KMS-11 (cell line): ENCODE data around the gene CCL13.

Experiments used
- H2AFZ ChIP-seq: fragments of 200-600 bp; sonication (generic); 2 replicates; pipeline ENCODE4 v1.6.1; 2016; ENCODE audit warnings: antibody characterized with exemption, mixed run types, low read depth
- H3K27ac ChIP-seq: fragments of 200-600 bp; sonication (generic); 2 replicates; pipeline ENCODE4 v1.6.1; 2016; ENCODE audit warnings: mild to moderate bottlenecking, mixed run types
- H3K27me3 ChIP-seq: fragments of 200-600 bp; sonication (generic); 2 replicates; pipeline ENCODE4 v1.6.1; 2017; ENCODE audit warnings: mild to moderate bottlenecking, low read depth, mixed run types, moderate library complexity; ENCODE audit not compliant: insufficient read depth
- H3K36me3 ChIP-seq: fragments of 200-600 bp; sonication (generic); 2 replicates; pipeline ENCODE4 v1.6.1; 2017; ENCODE audit warnings: mild to moderate bottlenecking, mixed run types; ENCODE audit not compliant: insufficient read depth
- H3K4me1 ChIP-seq: fragments of 200-600 bp; sonication (generic); 2 replicates; pipeline ENCODE4 v1.6.1; 2016; ENCODE audit warnings: mild to moderate bottlenecking, low read depth, mixed run types; ENCODE audit not compliant: poor library complexity, severe bottlenecking
- H3K4me2 ChIP-seq: fragments of 200-600 bp; sonication (generic); 2 replicates; pipeline ENCODE4 v1.7.0; 2016; ENCODE audit warnings: mild to moderate bottlenecking, mixed run types
- H3K4me3 ChIP-seq: fragments of 200-600 bp; sonication (generic); IDR thresholded peaks from 2 replicates; pipeline ENCODE4 v1.6.1; 2017; ENCODE audit warnings: low read depth, low read length, mixed read lengths; ENCODE audit not compliant: insufficient read depth
- H3K79me2 ChIP-seq: fragments of 200-600 bp; sonication (generic); 2 replicates; pipeline ENCODE4 v1.6.1; 2016; ENCODE audit warnings: low read depth, mixed run types; ENCODE audit not compliant: insufficient read depth
- H3K9ac ChIP-seq: fragments of 200-600 bp; sonication (generic); 2 replicates; pipeline ENCODE4 v1.6.1; 2016; ENCODE audit warnings: mild to moderate bottlenecking, mixed run types
- H4K20me1 ChIP-seq: fragments of 200-600 bp; sonication (generic); 2 replicates; pipeline ENCODE4 v1.6.1; 2016; ENCODE audit warnings: mild to moderate bottlenecking, mixed run types; ENCODE audit not compliant: insufficient read depth
- TF ChIP-seq, protein P1 (sequence below): fragments of 200-600 bp; sonication (generic); conservative IDR thresholded peaks from 2 replicates; pipeline ENCODE4 v1.6.1; 2017; ENCODE audit warnings: low read depth, mild to moderate bottlenecking, antibody characterized with exemption, low read length, moderate library complexity, mixed read lengths

CCL13 gene

DNA sequence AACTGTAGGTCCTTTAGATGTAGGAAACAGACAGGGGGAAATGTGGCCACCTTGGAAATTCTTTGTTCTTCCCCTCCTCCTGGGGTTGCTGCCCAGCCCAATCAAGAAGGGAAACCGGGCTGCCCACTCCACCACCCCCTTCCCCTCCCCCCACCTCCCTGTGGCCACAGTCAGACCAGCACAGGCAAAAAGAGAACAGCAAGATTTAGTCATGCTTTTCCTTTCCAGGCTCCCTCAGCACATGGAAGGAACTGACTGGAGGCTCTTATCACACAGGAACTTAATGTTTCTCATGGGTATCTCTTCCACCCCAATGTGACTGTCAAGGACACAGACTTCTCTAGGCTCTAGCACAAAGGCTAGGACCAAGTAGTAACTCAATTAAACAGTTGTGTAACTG is 9.7 kb downstream of the CCL13 start:
- Histone ChIP-seq H3K4me3 (no peak overlapping the region), H3K4me1 (peaks cover 100% of the 10 kb centered on the region), H3K27ac (peak overlapping the region; percentile 85), H2AFZ (no peak overlapping the region), H3K36me3 (no peaks in the 10 kb centered on the region), H3K9ac (no peak overlapping the region), H3K27me3 (no peaks in the 10 kb centered on the region), H4K20me1 (no peaks in the 10 kb centered on the region), H3K4me2 (peak overlapping the region; percentile 89), H3K79me2 (no peaks in the 10 kb centered on the region)
- TF ChIP-seq, protein P1, sequence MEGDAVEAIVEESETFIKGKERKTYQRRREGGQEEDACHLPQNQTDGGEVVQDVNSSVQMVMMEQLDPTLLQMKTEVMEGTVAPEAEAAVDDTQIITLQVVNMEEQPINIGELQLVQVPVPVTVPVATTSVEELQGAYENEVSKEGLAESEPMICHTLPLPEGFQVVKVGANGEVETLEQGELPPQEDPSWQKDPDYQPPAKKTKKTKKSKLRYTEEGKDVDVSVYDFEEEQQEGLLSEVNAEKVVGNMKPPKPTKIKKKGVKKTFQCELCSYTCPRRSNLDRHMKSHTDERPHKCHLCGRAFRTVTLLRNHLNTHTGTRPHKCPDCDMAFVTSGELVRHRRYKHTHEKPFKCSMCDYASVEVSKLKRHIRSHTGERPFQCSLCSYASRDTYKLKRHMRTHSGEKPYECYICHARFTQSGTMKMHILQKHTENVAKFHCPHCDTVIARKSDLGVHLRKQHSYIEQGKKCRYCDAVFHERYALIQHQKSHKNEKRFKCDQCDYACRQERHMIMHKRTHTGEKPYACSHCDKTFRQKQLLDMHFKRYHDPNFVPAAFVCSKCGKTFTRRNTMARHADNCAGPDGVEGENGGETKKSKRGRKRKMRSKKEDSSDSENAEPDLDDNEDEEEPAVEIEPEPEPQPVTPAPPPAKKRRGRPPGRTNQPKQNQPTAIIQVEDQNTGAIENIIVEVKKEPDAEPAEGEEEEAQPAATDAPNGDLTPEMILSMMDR = no peak

GRCh38 chr17:34366529-34367107 is 10.3 kb downstream of the CCL13 start:
- H3K27me3 ChIP-seq = no peaks in the 10 kb centered on the region
- H2AFZ ChIP-seq = no peak overlapping the region
- no peak overlapping the region for H3K4me3 ChIP-seq
- H3K4me1 ChIP-seq = peaks cover 100% of the 10 kb centered on the region
- no peaks in the 10 kb centered on the region for H3K79me2 ChIP-seq
- H4K20me1 ChIP-seq = no peaks in the 10 kb centered on the region
- TF ChIP-seq, protein P1 = no peak
- no peak overlapping the region; the same call in 1 of the 2 replicates for H3K9ac ChIP-seq
- peak overlapping the region; percentile 89 for H3K4me2 ChIP-seq
- H3K27ac ChIP-seq = peak overlapping the region; percentile 85; the same call in 1 of the 2 replicates
- H3K36me3 ChIP-seq = no peaks in the 10 kb centered on the region

DNA sequence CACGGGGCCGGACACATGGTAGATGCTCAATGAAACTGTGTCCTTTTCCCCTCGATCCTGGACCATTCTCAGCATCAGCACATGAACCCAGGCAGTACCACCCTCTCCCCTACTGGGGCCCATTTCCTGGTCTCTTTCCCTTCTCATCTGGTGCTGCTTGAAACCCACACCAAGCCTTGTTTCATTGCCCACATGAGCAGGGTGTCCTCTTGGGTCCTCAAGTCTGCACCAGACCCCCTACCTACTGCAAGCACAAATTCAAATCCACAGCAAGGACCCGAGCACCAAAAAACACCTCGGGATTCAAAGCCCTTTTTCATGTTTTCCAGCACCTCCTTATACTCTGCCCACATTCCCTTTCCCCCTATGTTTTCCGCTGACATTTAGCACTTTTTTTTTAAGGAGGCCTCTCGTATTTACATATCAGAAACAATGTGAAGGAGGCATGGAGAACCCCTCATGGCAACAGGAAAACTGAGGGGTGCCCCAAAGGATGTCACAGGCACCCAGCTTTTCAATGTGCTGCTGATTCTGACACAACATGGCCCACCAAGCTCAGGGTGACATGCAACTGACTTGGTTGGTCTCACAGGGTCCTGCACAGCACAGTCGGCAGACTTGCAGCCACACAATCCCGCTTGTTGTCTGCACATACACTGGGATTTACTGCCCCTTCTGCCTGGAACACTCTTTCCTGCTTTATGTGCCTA is 11.4 kb downstream of the CCL13 start:
- H3K4me3 ChIP-seq = no peak overlapping the region
- H3K4me1 ChIP-seq = peaks cover 100% of the 10 kb centered on the region
- no peak overlapping the region for H3K9ac ChIP-seq
- no peaks in the 10 kb centered on the region for H3K27me3 ChIP-seq
- TF ChIP-seq, protein P1 = no peak
- H3K27ac ChIP-seq = peak overlapping the region; percentile 89; the same call in 1 of the 2 replicates
- no peak overlapping the region for H2AFZ ChIP-seq
- H4K20me1 ChIP-seq = no peaks in the 10 kb centered on the region
- peak overlapping the region; percentile 65; the same call in 1 of the 2 replicates for H3K4me2 ChIP-seq
- no peaks in the 10 kb centered on the region for H3K79me2 ChIP-seq
- no peaks in the 10 kb centered on the region for H3K36me3 ChIP-seq

- Histone ChIP-seq H3K27ac (peak overlapping the region; percentile 89), H4K20me1 (no peaks in the 10 kb centered on the region), H3K9ac (peak overlapping the region; percentile 51; the same call in 1 of the 2 replicates), H3K4me1 (peaks cover 100% of the 10 kb centered on the region), H3K36me3 (no peaks in the 10 kb centered on the region), H3K27me3 (no peaks in the 10 kb centered on the region), H3K4me2 (peak overlapping the region; percentile 65), H3K4me3 (no peak overlapping the region), H2AFZ (no peak overlapping the region), H3K79me2 (no peaks in the 10 kb centered on the region)
- TF ChIP-seq, protein P1 = no peak
These were observed 12.1 kb downstream of the CCL13 start for GRCh38 chr17:34368196-34368945.
